Natural killer cell (primary cell): ENCODE data around the gene TTI1. TPM values are rescaled to one million over a fixed set of nuclear protein-coding genes. Genes with fewer than 3 reads are reported as not detected.

Experiments used
- ATAC-seq, 3 donors: fragments of 150-1000 bp in 2 of 3; fragments of 200-7000 bp in 1 of 3; cut with Tn5 transposase; 1 replicate in 1 of 3; 2 replicates in 2 of 3; pipeline ENCODE4 v1.10.0; 2021; ENCODE audit warnings: mild to moderate bottlenecking in 2 of 3, moderate library complexity in 2 of 3
- DNase-seq, 2 donors: peaks; one replicate each; pipeline versions ENCODE4 v3.0.0 to v3.0.0-alpha.2; 2013 to 2021; ENCODE audit warnings: mixed read lengths in 1 of 2
- H3K27ac ChIP-seq: one replicate; pipeline ENCODE4 v1.5.1; 2013; ENCODE audit warnings: mild to moderate bottlenecking, low read length
- H3K27me3 ChIP-seq: one replicate; pipeline ENCODE4 v1.6.1; 2013; ENCODE audit warnings: low read length; ENCODE audit not compliant: control insufficient read depth, insufficient read depth
- H3K36me3 ChIP-seq: one replicate; pipeline ENCODE4 v1.6.1; 2013; ENCODE audit warnings: low read length; ENCODE audit not compliant: control insufficient read depth, insufficient read depth
- H3K4me1 ChIP-seq: one replicate; pipeline ENCODE4 v1.6.1; 2013; ENCODE audit warnings: low read length; ENCODE audit not compliant: control insufficient read depth, insufficient read depth
- H3K4me3 ChIP-seq: one replicate; pipeline ENCODE4 v1.5.1; 2013; ENCODE audit warnings: low read length
- H3K9me3 ChIP-seq: one replicate; pipeline ENCODE4 v1.6.1; 2013; ENCODE audit warnings: low read length; ENCODE audit not compliant: control insufficient read depth, insufficient read depth
- H3K27ac Mint-ChIP-seq, 2 donors: one replicate each; pipeline ENCODE4 v1.8.0; 2022; ENCODE audit warnings: mild to moderate bottlenecking in 2 of 2, mixed read lengths in 2 of 2, moderate library complexity in 1 of 2
- H3K27me3 Mint-ChIP-seq, 2 donors: one replicate each; pipeline ENCODE4 v1.8.0; 2022; ENCODE audit warnings: low read depth in 2 of 2, mixed read lengths in 2 of 2
- H3K36me3 Mint-ChIP-seq: one replicate; pipeline ENCODE4 v1.8.0; 2022; ENCODE audit warnings: mixed read lengths
- H3K4me1 Mint-ChIP-seq, 2 donors: one replicate each; pipeline ENCODE4 v1.8.0; 2022; ENCODE audit warnings: mixed read lengths in 2 of 2
- H3K4me3 Mint-ChIP-seq: one replicate; pipeline ENCODE4 v1.8.0; 2022; ENCODE audit warnings: mild to moderate bottlenecking, moderate library complexity, mixed read lengths
- H3K9me3 Mint-ChIP-seq, 2 donors: one replicate each; pipeline ENCODE4 v1.8.0; 2022; ENCODE audit warnings: mixed read lengths in 2 of 2
- CTCF ChIP-seq: fragments of 200-600 bp; IDR thresholded peaks from one replicate; pipeline ENCODE4 v1.8.0; 2022; ENCODE audit warnings: antibody characterized with exemption
- WGBS: methylation state at CpG from one replicate; pipeline ENCODE4 v1.1.7; 2013; ENCODE audit warnings: missing lambda C conversion rate; ENCODE audit not compliant: insufficient coverage; 5-methylcytosine and 5-hydroxymethylcytosine counted together
- intact Hi-C: fragments of 100-400 bp; cut with micrococcal nuclease; formaldehyde crosslinking; loops from one replicate; pipeline ENCODE4 v1.14.2; 2022
- total RNA-seq, 4 donors: library from RNA; stranded (reverse); fragments of 120-200 nt in 1 of 4; gene quantifications; one replicate each; pipeline versions ENCODE4 v1.2.3 to v1.2.4, GENCODE V29; 2013 to 2022

Gene TTI1
- total RNA-seq, 3 donors from 2014 or later (not counting 1 experiment from before 2014, with no cell fraction given) = 15.9 to 23.9 (median 18.9) TPM

GRCh38 chr20:38067717-38068365 is 34.6 kb upstream of the TTI1 start:
- Mint-ChIP-seq H3K36me3 (peaks cover 21% of the 10 kb centered on the region), H3K4me3 (no peak overlapping the region), H3K4me1 (peaks cover 0 to 4% of the 10 kb centered on the region in 2 donors), H3K9me3 (no peaks in the 10 kb centered on the region), H3K27ac (no peak overlapping the region), H3K27me3 (no peaks in the 10 kb centered on the region)
- DNase-seq (no peak), ATAC-seq (no peak)
- Histone ChIP-seq H3K27ac (no peak overlapping the region), H3K27me3 (no peaks in the 10 kb centered on the region), H3K4me1 (no peaks in the 10 kb centered on the region), H3K36me3 (peaks cover 73% of the 10 kb centered on the region), H3K9me3 (no peaks in the 10 kb centered on the region), H3K4me3 (no peak overlapping the region)
- WGBS = over 99% methylated on average over 15 of the region's 15 CpGs
- intact Hi-C loops = no loop called here
- no peak for TF ChIP-seq CTCF

- Mint-ChIP-seq H3K4me3 (no peak overlapping the region), H3K9me3 (no peaks in the 10 kb centered on the region)
Observed at GRCh38 chr20:38066969-38067716, 33.9 kb upstream of the TTI1 start.

GRCh38 chr20:38065764-38066375 is 32.6 kb upstream of the TTI1 start:
- ATAC-seq (no peak), DNase-seq (no peak)
- Histone ChIP-seq H3K4me1 (no peaks in the 10 kb centered on the region), H3K36me3 (peaks cover 79% of the 10 kb centered on the region), H3K27ac (no peak overlapping the region), H3K9me3 (no peaks in the 10 kb centered on the region), H3K27me3 (no peaks in the 10 kb centered on the region), H3K4me3 (no peak overlapping the region)
- Mint-ChIP-seq H3K36me3 (peaks cover 13% of the 10 kb centered on the region), H3K4me1 (peaks cover 0 to 4% of the 10 kb centered on the region in 2 donors), H3K9me3 (no peaks in the 10 kb centered on the region), H3K27me3 (no peaks in the 10 kb centered on the region), H3K4me3 (no peak overlapping the region), H3K27ac (no peak overlapping the region)
- intact Hi-C loops = no loop called here
- no peak for TF ChIP-seq CTCF
- WGBS = 96% methylated on average over 10 of the region's 10 CpGs

More at GRCh38 chr20:38066969-38067716, 33.9 kb upstream of the TTI1 start:
- intact Hi-C loops = no loop called here
- Histone ChIP-seq H3K27ac (no peak overlapping the region), H3K27me3 (no peaks in the 10 kb centered on the region), H3K9me3 (no peaks in the 10 kb centered on the region), H3K4me3 (no peak overlapping the region), H3K4me1 (no peaks in the 10 kb centered on the region), H3K36me3 (peaks cover 76% of the 10 kb centered on the region)
- ATAC-seq (no peak), DNase-seq (no peak)
- Mint-ChIP-seq H3K4me1 (peaks cover 0 to 4% of the 10 kb centered on the region in 2 donors), H3K27ac (no peak overlapping the region), H3K27me3 (no peaks in the 10 kb centered on the region), H3K36me3 (peaks cover 21% of the 10 kb centered on the region)
- WGBS = 92% methylated on average over 9 of the region's 9 CpGs
- TF ChIP-seq CTCF = no peak
